ENCODE data around the gene ARID1B.

DNA sequence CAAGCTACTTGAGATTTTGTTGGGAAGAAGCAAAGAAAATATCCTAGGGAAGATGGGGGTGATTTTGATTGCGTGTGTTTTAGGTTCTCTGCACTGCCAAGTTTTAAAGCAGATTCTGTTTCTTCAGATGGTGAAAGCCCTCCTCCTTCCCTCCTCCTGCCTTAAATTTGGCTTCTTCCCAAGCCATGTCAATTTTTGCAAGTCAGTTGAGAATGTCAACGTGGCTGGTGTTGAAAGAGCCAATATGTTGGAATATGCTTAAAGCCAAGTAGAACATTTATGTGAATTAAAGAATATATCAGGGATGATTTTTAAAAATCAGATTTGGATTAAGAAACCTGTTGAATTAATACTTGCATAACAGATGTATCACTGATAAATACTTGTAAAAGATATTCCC lies 270.8 kb downstream of the ARID1B start:
- TF ChIP-seq POLR2AphosphoS5 (IDR thresholded peaks at IDR 0.05; ENCODE audit: low read depth, low read length), result no peak
- TF ChIP-seq CTCF (IDR thresholded peaks at IDR 0.05), result no peak
